GM12878 (cell line): ENCODE data around the gene ALDH1A1.

Experiments
- EP300 ChIP-seq, 2 experiments: fragments of 150-350 bp in 1 of 2; IDR thresholded peaks; 2 replicates each; pipeline ENCODE4 v1.6.1; 2011 to 2012; ENCODE audit warnings: low read depth in 2 of 2, low read length in 2 of 2, borderline replicate concordance in 1 of 2, improper control_type of control experiment in 1 of 2, inconsistent platforms in 1 of 2; ENCODE audit not compliant: control insufficient read depth in 1 of 2
- GATAD2B ChIP-seq: fragments of 450-650 bp; conservative IDR thresholded peaks from 2 replicates; pipeline ENCODE4 v1.6.1; 2017; ENCODE audit warnings: low read depth, mild to moderate bottlenecking, moderate library complexity
- POLR2AphosphoS5 ChIP-seq: IDR thresholded peaks from 2 replicates; pipeline ENCODE4 v1.6.1; 2011; ENCODE audit warnings: mild to moderate bottlenecking, low read length, inconsistent platforms
- ZNF24 ChIP-seq: fragments of 450-650 bp; IDR thresholded peaks from 2 replicates; pipeline ENCODE4 v1.6.1; 2017; ENCODE audit warnings: antibody characterized with exemption, mild to moderate bottlenecking
- TF ChIP-seq, protein P1 (sequence below): IDR thresholded peaks from 2 replicates; pipeline ENCODE4 v1.6.1; 2011; ENCODE audit warnings: mild to moderate bottlenecking, low read depth, low read length, moderate library complexity; ENCODE audit not compliant: insufficient replicate concordance
- TF ChIP-seq, protein P2 (sequence below), 3 experiments: IDR thresholded peaks in 2 of 3; conservative IDR thresholded peaks in 1 of 3; 2 replicates each; pipeline ENCODE4 v1.5.1; 2011; ENCODE audit warnings: low read depth in 3 of 3, low read length in 3 of 3, mild to moderate bottlenecking in 3 of 3, control low read depth in 2 of 3, moderate library complexity in 2 of 3, inconsistent platforms in 1 of 3, mixed read lengths in 1 of 3; ENCODE audit not compliant: control insufficient read depth in 2 of 3, insufficient read depth in 1 of 3; ENCODE audit errors: extremely low read depth in 1 of 3
- TF ChIP-seq, protein P3 (sequence below): fragments of 450-650 bp; IDR thresholded peaks from 2 replicates; pipeline ENCODE4 v1.6.1; 2014; ENCODE audit warnings: mild to moderate bottlenecking

DNA sequence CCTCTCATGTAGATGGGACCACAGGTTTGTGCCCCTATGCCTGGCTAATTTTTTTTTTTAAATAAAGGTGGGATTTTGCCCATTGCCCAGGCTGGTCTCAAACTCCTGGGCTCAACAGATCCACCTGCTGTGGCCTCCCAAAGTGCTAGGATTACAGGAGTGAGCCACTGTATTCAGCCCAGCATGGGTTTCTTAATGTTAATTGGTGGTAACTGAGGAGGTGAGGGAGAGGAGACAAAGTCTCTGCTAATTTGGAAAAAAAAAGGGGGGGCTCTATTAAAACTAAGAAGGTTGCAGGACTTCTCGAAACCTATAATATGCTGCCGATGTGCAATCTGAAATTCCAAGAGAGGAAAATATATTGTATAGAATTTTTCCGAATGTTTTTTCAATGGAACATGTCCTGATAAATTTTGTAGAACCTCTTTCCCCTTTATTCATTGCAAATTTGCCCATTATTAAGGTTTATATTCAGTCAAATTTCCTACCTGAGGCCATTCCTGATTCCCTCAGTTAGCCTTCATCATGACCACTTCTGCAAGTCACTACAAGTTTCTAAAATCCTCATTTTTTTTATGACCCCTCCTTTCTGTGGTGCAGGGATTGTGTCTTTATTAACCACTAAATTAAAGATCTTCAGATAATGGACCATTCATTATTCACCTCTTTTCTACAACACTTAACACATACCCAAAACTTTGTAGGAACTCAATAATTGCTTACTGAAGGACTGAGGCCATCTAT, 52.9 kb downstream of the ALDH1A1 start:
- no peak for TF ChIP-seq GATAD2B
- no peak for TF ChIP-seq POLR2AphosphoS5
- no peak for TF ChIP-seq ZNF24
- TF ChIP-seq EP300 (IDR thresholded peaks at IDR 0.05; ENCODE audit: borderline replicate concordance in 1 of 2, control insufficient read depth in 1 of 2, low read depth in 2 of 2, low read length in 2 of 2), result no peak
- TF ChIP-seq, protein P1, sequence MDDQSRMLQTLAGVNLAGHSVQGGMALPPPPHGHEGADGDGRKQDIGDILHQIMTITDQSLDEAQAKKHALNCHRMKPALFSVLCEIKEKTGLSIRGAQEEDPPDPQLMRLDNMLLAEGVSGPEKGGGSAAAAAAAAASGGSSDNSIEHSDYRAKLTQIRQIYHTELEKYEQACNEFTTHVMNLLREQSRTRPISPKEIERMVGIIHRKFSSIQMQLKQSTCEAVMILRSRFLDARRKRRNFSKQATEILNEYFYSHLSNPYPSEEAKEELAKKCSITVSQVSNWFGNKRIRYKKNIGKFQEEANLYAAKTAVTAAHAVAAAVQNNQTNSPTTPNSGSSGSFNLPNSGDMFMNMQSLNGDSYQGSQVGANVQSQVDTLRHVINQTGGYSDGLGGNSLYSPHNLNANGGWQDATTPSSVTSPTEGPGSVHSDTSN, result no peak
- TF ChIP-seq, protein P2, sequence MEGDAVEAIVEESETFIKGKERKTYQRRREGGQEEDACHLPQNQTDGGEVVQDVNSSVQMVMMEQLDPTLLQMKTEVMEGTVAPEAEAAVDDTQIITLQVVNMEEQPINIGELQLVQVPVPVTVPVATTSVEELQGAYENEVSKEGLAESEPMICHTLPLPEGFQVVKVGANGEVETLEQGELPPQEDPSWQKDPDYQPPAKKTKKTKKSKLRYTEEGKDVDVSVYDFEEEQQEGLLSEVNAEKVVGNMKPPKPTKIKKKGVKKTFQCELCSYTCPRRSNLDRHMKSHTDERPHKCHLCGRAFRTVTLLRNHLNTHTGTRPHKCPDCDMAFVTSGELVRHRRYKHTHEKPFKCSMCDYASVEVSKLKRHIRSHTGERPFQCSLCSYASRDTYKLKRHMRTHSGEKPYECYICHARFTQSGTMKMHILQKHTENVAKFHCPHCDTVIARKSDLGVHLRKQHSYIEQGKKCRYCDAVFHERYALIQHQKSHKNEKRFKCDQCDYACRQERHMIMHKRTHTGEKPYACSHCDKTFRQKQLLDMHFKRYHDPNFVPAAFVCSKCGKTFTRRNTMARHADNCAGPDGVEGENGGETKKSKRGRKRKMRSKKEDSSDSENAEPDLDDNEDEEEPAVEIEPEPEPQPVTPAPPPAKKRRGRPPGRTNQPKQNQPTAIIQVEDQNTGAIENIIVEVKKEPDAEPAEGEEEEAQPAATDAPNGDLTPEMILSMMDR (IDR thresholded peaks at IDR 0.05 in 2 of 3, conservative IDR thresholded peaks at IDR 0.05 in 1 of 3; ENCODE audit: control insufficient read depth in 2 of 3, extremely low read depth in 1 of 3, insufficient read depth in 1 of 3, low read depth in 3 of 3, low read length in 3 of 3), result no peak
- TF ChIP-seq, protein P3, sequence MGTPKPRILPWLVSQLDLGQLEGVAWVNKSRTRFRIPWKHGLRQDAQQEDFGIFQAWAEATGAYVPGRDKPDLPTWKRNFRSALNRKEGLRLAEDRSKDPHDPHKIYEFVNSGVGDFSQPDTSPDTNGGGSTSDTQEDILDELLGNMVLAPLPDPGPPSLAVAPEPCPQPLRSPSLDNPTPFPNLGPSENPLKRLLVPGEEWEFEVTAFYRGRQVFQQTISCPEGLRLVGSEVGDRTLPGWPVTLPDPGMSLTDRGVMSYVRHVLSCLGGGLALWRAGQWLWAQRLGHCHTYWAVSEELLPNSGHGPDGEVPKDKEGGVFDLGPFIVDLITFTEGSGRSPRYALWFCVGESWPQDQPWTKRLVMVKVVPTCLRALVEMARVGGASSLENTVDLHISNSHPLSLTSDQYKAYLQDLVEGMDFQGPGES, result no peak
